Fibroblast of skin of left biceps (primary cell): ENCODE measurements around the gene PBX3.

Experiments
- DNase-seq, 2 experiments: peaks; one replicate each; pipeline ENCODE4 v3.0.0-alpha.2; 2013; ENCODE audit warnings: low read depth in 2 of 2

The PBX3 gene

GRCh38 chr9:125748446-125749099 is 1.4 kb downstream of the PBX3 start:
- DNase-seq: no peak

GRCh38 chr9:125749287-125749935 is 2.2 kb downstream of the PBX3 start:
- no peak for DNase-seq

- DNase-seq: no peak
These were observed 2.9 kb downstream of the PBX3 start for GRCh38 chr9:125749951-125750626.

DNA sequence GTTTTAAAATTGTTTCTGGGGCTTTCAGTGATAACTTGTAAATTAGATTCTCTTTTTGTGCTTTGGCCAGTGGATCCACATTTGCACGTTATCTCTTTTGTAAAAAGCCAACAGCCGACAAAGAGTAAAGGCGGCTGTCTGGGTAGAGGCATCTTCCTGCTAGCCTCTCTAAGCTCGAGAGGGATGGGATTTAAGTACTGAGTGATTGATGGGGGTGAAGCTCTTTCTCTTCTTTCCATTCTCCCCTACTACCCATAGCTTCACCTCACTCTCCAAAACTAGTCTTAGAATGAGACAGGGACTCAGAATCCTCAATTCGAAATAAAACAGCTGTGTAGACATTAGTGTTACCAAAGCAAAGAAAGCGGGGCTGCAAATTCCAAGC is 3.4 kb downstream of the PBX3 start:
- DNase-seq: no peak

DNA sequence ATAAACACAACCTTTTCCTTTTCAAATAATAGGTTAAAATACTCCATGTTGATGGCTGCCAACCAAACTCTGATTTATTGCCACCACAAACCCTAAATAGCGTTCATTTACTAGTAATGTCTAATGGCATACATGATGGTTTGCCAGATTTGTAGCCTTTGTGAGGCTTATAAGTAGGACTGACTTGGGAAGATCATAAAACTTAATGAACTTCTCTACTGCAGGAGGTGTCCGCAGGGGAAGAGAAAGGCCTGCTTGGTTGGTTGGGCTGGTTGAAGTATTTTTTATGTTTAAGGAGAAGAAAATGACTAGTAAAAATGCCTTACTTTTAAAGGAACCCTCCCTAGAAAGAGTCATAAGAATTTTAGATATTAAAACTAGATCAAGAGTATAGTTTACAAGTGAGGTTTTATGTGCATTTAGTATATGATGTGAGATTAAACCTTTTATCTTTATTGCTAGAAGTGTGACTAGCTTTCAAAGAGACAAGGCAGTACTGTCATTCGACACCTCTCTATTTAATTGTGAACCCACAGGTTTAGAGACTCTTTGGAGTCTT is 5.0 kb downstream of the PBX3 start:
- DNase-seq: no peak

DNA sequence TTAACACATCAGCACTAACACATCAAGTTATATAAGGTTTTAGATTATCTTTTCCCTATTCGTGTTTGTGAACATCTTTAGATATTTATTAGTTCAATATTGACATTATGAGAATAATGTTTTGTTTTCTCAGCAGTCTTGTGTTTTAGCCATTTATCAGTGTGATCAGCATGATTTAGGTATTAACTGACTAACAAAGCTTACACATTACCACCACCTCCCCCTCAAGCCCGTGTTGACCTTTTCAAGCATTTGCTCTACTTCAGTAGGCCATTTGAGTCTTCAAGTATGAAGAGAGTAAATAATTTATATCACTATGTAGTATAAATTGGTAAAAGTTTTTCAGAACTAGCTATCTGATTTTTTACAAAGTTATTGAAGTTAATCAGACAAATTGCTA is 6.9 kb downstream of the PBX3 start:
- DNase-seq: no peak

DNA sequence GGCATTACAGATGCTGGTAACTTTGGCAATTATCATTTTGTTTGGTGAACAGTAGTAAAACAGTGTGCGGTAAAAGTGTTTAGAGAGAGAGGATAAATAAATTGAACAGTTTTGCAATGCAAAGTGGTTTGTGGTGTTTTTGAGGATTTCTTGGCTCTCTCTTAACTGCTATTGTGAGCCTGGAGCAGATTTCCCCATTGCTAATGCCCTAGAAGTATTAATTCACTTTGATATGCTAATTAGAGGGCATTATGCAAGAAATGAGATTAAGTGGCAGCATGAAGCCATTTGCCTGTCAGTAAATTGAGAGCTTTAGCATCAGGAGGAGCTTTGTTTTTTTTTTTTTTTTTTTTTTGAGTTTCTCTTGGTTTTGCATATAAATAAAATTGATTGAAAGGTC is 8.2 kb downstream of the PBX3 start:
- no peak for DNase-seq

GRCh38 chr9:125756518-125756917 is 9.3 kb downstream of the PBX3 start:
- no peak for DNase-seq

- DNase-seq: no peak
These were observed 10.7 kb downstream of the PBX3 start for GRCh38 chr9:125757834-125758233.

DNA sequence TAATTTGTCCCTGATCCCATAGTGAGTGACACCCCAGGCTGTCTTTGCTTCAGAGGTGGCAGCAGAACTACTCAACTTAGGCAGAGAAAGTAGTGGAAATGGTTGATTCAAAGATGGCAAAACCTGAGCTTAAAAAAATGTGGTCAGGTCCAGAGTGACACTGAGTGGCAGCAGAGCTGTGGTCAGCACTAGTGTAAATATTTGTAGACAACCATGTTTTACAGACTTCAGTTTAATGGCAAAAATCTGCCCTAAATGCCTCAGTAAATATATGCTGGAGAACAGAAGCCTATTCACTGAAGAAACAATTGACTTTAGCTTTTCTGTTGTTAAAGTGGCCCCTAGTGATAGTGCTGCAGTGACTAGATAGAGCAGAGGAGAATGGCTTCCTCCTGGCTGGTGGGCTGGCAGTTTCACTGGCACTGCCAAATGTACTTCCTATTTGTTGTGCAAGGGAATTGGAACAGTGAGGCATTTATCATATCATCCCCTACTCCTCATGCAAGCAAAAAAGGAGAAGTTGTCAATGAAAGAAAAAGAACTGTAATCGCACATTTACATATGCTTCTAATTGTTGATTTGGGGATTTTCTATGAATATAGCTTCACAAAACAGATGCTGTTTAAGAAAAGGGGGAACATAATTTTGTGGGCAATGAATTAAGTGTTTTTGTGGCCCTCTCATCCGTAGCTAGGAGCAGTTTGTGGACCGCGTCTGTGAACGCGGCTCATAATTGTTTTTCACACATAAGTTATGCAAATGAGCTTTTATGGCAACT is 12.0 kb downstream of the PBX3 start:
- DNase-seq: no peak

- no peak for DNase-seq
These were observed 12.6 kb downstream of the PBX3 start for GRCh38 chr9:125759764-125760129.

GRCh38 chr9:125760537-125760936 is 13.4 kb downstream of the PBX3 start:
- no peak for DNase-seq

DNA sequence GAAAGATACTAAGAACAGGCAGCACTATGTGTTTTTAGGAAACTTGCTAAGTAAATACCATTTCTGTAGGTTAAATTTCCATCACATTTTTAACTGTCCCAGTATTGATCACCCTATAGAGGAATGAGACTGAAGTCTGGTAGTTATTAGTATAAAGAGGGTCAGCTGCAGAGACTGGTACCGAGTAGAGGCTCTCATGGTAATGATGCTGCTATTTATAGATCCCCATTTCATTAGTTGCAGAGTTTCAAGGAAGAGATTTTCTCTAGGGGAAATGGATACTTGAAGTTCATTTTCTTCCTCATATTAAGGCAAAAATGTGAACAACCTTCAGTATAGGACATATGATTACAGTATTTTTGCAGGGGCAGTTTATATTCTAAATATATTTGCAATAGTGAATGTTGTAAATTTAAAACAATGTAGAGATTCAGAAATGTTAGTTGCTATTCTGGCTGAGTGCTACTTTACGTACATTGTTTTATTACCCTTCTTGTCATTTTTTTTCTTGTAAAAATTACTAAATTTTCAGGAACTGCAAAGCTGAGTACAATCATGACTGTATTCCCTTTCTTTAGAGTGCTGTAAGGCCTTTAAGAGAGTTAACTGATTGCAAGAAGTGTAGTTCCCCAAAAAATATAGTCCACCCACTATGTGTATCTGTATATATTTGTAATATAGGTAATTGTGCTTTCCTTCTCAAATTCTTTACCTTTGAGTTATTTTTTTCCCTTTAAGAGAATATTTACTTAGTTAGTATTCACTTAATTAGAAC is 14.7 kb downstream of the PBX3 start:
- DNase-seq: no peak

GRCh38 chr9:125763394-125763801 is 16.2 kb downstream of the PBX3 start:
- DNase-seq: no peak

- DNase-seq: no peak
These were observed 17.0 kb downstream of the PBX3 start for GRCh38 chr9:125764198-125764597.

DNA sequence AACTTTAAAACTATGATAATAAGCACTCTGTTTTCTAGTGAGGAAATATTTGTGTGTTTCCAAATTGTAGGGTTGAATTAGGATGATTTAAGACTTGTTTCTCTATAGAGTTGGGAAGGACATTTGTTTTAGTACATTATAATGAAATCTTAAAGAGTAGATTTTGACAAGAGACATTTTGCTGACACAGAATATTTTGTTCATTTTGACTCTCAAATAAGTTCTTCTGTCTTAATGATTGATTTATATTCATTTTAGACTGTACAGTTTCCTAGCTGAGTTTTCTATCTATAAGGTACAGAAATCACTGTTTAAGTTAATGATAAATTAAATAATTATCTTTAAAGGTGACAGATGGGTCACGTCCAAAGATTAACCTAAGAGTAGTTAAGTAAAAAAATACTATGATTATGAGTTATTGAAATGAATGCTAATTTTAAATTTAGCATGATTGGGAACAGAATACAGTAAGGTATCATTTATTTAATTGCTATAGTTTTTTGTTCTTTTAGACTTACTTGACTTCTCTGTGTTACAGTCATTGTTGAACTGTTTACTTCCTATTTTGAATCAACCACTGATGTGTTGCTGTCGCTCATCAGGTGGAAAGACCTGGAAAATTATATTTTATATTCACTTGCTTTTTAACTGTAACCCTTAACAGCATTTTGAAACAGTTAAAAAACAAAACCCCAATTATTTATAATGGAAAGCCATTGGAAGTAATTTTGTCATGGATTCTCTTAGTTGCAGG is 19.5 kb downstream of the PBX3 start:
- no peak for DNase-seq

DNA sequence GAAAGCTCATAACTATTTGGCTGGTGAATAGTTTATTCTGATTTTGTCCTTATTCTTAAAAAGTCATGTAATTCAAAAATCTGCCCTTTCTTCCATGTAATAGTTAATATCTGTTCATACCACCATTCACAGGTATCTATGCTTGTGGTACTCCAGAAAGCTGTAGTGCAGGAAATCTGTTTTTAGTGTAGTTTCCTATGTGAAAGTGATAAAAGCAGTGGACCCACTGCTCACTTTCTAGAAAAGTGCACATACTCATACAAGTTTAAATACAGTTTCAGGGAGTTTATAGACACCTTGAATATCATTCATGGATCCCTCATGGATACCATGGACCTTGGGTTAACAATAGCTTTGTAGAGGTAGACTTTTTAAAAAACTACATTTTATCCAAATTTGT is 20.2 kb downstream of the PBX3 start:
- no peak for DNase-seq

- no peak for DNase-seq
These were observed 21.6 kb downstream of the PBX3 start for GRCh38 chr9:125768803-125769202.

DNA sequence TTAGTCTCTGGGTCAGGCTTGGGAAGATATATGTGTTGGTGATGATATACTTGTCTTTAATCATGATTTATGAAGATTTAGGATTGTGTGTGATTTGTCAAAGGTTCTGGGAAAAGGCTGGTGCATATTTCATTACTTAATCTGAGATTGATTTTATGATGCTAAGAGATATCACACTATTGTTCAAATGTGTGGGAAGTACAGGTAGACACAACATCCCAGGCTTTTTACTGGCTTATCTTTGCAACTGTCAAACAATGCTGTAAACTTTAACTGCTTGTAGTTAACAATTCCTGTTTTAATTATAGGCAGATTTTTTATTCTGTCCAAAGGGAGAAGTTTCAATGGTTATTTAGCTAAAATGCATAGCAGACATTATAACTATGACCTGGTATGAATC is 23.9 kb downstream of the PBX3 start:
- no peak for DNase-seq

DNA sequence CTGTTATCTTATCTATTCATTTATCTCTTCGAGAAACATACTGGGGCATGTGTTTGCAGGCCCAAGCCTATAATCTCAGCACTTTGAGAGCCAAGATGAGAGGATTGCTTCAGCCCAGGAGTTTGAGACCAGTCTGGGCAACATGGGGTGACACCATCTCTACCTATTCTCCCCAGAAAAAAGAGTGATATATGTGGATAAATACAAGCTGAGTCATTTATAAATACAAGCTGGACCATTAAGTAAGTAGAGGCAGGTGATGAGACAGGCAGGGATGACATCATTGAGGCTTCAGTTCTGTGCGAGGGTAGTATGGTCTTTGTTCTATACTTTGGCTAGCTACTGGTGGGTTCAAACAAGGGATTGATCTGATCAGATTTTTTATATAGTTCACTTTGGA is 25.6 kb downstream of the PBX3 start:
- no peak for DNase-seq

DNA sequence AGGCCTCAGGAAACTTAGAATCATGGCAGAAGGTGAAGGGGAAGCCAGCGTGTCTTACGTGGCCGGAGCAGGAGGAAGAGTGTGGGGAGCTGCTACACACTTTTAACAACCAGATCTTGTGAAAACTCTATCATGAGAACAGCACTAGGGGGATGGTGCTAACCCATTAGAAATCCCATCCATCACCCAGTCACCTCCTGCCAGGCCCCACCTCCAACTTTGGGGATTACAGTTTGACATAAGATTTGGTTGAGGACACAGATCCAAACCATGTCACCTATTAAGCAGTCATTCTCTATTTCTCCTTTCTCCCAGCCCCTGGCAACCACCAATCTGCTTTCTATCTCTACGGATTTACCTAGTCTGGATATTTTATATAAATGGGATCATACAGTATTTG is 26.9 kb downstream of the PBX3 start:
- DNase-seq: no peak
